Esophagus squamous epithelium (tissue), 4 donors: Measurements from ENCODE around the gene ANKRD13C.
"Not testable (repeated sequence)": the region's sequence is repeated elsewhere in the genome, so short reads cannot be mapped to it uniquely, and the experiment has no call there.

ENCODE experiments used
- POLR2A ChIP-seq, 4 donors: fragments of 450-650 bp; IDR thresholded peaks; one replicate each; pipeline ENCODE4 v1.6.1; 2017; ENCODE audit warnings: antibody characterized with exemption in 4 of 4, mild to moderate bottlenecking in 4 of 4, moderate library complexity in 3 of 4
- TF ChIP-seq, protein P1 (sequence below), 6 experiments: fragments of 450-650 bp in 4 of 6; fragments of 200-600 bp in 2 of 6; sonication (generic) in 2 of 6; IDR thresholded peaks; one replicate each; pipeline ENCODE4 v1.5.1; 2016 to 2019; ENCODE audit warnings: antibody characterized with exemption in 6 of 6, mild to moderate bottlenecking in 4 of 6, moderate library complexity in 4 of 6

GRCh38 chr1:70371586-70371985, 17.1 kb upstream of the ANKRD13C start:
- TF ChIP-seq POLR2A (IDR thresholded peaks at IDR 0.05) = not testable (repeated sequence)
- TF ChIP-seq, protein P1, sequence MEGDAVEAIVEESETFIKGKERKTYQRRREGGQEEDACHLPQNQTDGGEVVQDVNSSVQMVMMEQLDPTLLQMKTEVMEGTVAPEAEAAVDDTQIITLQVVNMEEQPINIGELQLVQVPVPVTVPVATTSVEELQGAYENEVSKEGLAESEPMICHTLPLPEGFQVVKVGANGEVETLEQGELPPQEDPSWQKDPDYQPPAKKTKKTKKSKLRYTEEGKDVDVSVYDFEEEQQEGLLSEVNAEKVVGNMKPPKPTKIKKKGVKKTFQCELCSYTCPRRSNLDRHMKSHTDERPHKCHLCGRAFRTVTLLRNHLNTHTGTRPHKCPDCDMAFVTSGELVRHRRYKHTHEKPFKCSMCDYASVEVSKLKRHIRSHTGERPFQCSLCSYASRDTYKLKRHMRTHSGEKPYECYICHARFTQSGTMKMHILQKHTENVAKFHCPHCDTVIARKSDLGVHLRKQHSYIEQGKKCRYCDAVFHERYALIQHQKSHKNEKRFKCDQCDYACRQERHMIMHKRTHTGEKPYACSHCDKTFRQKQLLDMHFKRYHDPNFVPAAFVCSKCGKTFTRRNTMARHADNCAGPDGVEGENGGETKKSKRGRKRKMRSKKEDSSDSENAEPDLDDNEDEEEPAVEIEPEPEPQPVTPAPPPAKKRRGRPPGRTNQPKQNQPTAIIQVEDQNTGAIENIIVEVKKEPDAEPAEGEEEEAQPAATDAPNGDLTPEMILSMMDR (IDR thresholded peaks at IDR 0.05) = not testable (repeated sequence)
